Panc1 (cell line): ENCODE data around the gene HSD17B14. TPM values are rescaled to one million over a fixed set of nuclear protein-coding genes. Genes with fewer than 3 reads are reported as not detected.
"Not testable (repeated sequence)": the region's sequence is repeated elsewhere in the genome, so short reads cannot be mapped to it uniquely, and the experiment has no call there.

Source experiments
- ATAC-seq: fragments of 200-7000 bp; cut with Tn5 transposase; 2 replicates; pipeline ENCODE4 v1.9.1; 2020; ENCODE audit warnings: mild to moderate bottlenecking, moderate library complexity
- BruUV-seq: library from RNA; stranded (reverse); fragments of 400-500 nt; replicated peaks from 2 replicates; lab custom pipeline; 2021; lab: Mats Ljungman, UMichigan
- CTCF ChIA-PET: fragments of 300-600 bp; sonication (Branson Sonifier 250); formaldehyde crosslinking; loops from one replicate; lab custom pipeline; 2022; ENCODE audit warnings: antibody characterized with exemption; lab: Charles Lee
- POLR2A ChIA-PET: fragments of 300-600 bp; sonication (Branson Sonifier 250); formaldehyde crosslinking; loops from one replicate; lab custom pipeline; 2022; ENCODE audit warnings: antibody characterized with exemption; lab: Charles Lee
- DNase-seq: peaks from one replicate; pipeline ENCODE4 v3.0.0-alpha.2; 2010; ENCODE audit warnings: low read depth, low spot score
- H3K27ac ChIP-seq: 2 replicates; pipeline ENCODE4 v1.5.1; 2011; ENCODE audit warnings: mild to moderate bottlenecking, low read length, inconsistent platforms
- H3K27me3 ChIP-seq: fragments of 200-500 bp; sonication (Bioruptor generic); 2 replicates; pipeline ENCODE4 v1.6.0; 2014; ENCODE audit warnings: low read length, inconsistent platforms; ENCODE audit not compliant: control insufficient read depth, insufficient read depth
- H3K36me3 ChIP-seq: fragments of 200-500 bp; sonication (Bioruptor generic); 2 replicates; pipeline ENCODE4 v1.5.1; 2014; ENCODE audit warnings: inconsistent platforms, mild to moderate bottlenecking, low read length, moderate library complexity; ENCODE audit not compliant: control insufficient read depth, insufficient read depth
- H3K4me1 ChIP-seq: 2 replicates; pipeline ENCODE4 v1.5.1; 2011; ENCODE audit warnings: inconsistent platforms, mild to moderate bottlenecking, low read length, moderate library complexity; ENCODE audit not compliant: control insufficient read depth, insufficient read depth
- H3K4me3 ChIP-seq, 2 experiments: 2 replicates each; pipeline ENCODE4 v1.5.1; 2011 to 2012; ENCODE audit warnings: low read depth in 2 of 2, low read length in 2 of 2, mild to moderate bottlenecking in 2 of 2, inconsistent platforms in 1 of 2, moderate library complexity in 1 of 2
- H3K9me3 ChIP-seq: fragments of 200-500 bp; sonication (Bioruptor generic); 2 replicates; pipeline ENCODE4 v1.5.1; 2014; ENCODE audit warnings: low read depth, mild to moderate bottlenecking, inconsistent platforms, low read length, moderate library complexity; ENCODE audit not compliant: control insufficient read depth, insufficient read depth
- POLR2AphosphoS5 ChIP-seq: IDR thresholded peaks from 2 replicates; pipeline ENCODE4 v1.6.1; 2012; ENCODE audit warnings: mild to moderate bottlenecking, low read depth, low read length, moderate library complexity
- REST ChIP-seq, 2 experiments: IDR thresholded peaks; 2 replicates each; pipeline ENCODE4 v1.6.1; 2011 to 2012; ENCODE audit warnings: low read depth in 2 of 2, control low read depth in 1 of 2, low read length in 1 of 2, mild to moderate bottlenecking in 1 of 2, moderate library complexity in 1 of 2; ENCODE audit not compliant: insufficient read depth in 1 of 2
- SIN3A ChIP-seq: IDR thresholded peaks from 2 replicates; pipeline ENCODE4 v1.6.1; 2012; ENCODE audit warnings: low read depth, mild to moderate bottlenecking, low read length, moderate library complexity, borderline replicate concordance; ENCODE audit not compliant: insufficient read depth
- TCF7L2 ChIP-seq: IDR thresholded peaks from 2 replicates; pipeline ENCODE4 v1.6.1; 2011; ENCODE audit warnings: mild to moderate bottlenecking, low read depth, low read length, inconsistent platforms
- in situ Hi-C: cut with HindIII; loops from 2 replicates; pipeline ENCODE4 v1.10.0; 2016; ENCODE audit warnings: low sequenced_read_pairs, low pct_unique_long_range_greater_than_20kb
- intact Hi-C: fragments of 100-400 bp; cut with micrococcal nuclease; formaldehyde crosslinking; loops from one replicate; pipeline ENCODE4 v1.10.0; 2022; ENCODE audit not compliant: unreplicated experiment
- total RNA-seq: library from RNA; stranded (reverse); gene quantifications from one replicate; pipeline ENCODE4 v1.2.1, GENCODE V29; 2021; ENCODE audit not compliant: unreplicated experiment
- TF ChIP-seq, protein P1 (sequence below): fragments of 450-650 bp; IDR thresholded peaks from 2 replicates; pipeline ENCODE4 v1.5.1; 2017; ENCODE audit warnings: mild to moderate bottlenecking

HSD17B14 gene
- total RNA-seq, 1 experiment from 2014 or later, result 20.8 TPM

- intact Hi-C loops, result no loop called here
- DNase-seq (no peak), ATAC-seq (peak; percentile 85)
- H3K9me3 ChIP-seq, result no peaks in the 10 kb centered on the region
- CTCF ChIA-PET, result no interaction called here
- POLR2A ChIA-PET, result no interaction called here
- no peaks in the 10 kb centered on the region for H3K36me3 ChIP-seq
- H3K27me3 ChIP-seq, result no peaks in the 10 kb centered on the region
- in situ Hi-C loops, result no loop called here
- no TSS peak for BruUV-seq
- peaks cover 5% of the 10 kb centered on the region for H3K4me1 ChIP-seq
- H3K27ac ChIP-seq, result no peak overlapping the region
- no peak for TF ChIP-seq POLR2AphosphoS5
- no peak for TF ChIP-seq SIN3A
- no peak for TF ChIP-seq REST (IDR thresholded peaks at IDR 0.05; ENCODE audit: insufficient read depth in 1 of 2, low read depth in 2 of 2, low read length in 1 of 2)
- TF ChIP-seq, protein P1, sequence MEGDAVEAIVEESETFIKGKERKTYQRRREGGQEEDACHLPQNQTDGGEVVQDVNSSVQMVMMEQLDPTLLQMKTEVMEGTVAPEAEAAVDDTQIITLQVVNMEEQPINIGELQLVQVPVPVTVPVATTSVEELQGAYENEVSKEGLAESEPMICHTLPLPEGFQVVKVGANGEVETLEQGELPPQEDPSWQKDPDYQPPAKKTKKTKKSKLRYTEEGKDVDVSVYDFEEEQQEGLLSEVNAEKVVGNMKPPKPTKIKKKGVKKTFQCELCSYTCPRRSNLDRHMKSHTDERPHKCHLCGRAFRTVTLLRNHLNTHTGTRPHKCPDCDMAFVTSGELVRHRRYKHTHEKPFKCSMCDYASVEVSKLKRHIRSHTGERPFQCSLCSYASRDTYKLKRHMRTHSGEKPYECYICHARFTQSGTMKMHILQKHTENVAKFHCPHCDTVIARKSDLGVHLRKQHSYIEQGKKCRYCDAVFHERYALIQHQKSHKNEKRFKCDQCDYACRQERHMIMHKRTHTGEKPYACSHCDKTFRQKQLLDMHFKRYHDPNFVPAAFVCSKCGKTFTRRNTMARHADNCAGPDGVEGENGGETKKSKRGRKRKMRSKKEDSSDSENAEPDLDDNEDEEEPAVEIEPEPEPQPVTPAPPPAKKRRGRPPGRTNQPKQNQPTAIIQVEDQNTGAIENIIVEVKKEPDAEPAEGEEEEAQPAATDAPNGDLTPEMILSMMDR, result no peak
- no peak for TF ChIP-seq TCF7L2
- H3K4me3 ChIP-seq, result no peak overlapping the region
These were observed 45.7 kb upstream of the HSD17B14 start for GRCh38 chr19:48881741-48882657.

DNA sequence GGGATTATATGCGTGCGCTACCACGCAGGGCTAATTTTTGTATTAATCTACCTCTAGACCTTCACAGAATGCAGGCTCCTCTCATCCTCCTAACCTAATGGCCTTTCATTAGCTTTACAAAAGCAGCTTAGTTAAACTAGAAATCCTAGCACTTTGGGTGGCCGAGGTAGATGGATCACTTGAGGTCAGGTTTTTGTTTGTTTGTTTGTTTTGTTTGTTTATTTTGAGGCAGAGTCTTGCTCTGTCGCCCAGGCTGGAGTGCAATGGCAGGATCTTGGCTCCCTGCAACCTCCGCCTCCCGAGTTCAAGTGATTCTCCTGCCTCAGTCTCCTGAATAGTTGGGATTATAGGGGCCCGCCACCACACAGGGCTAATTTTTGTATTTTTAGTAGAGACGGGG, 43.4 kb upstream of the HSD17B14 start:
- BruUV-seq, intact Hi-C loops, H3K4me3 ChIP-seq, CTCF ChIA-PET, in situ Hi-C loops, H3K27me3 ChIP-seq, H3K9me3 ChIP-seq, DNase-seq, POLR2A ChIA-PET, H3K4me1 ChIP-seq, ATAC-seq, H3K36me3 ChIP-seq, H3K27ac ChIP-seq: not testable (repeated sequence)

DNA sequence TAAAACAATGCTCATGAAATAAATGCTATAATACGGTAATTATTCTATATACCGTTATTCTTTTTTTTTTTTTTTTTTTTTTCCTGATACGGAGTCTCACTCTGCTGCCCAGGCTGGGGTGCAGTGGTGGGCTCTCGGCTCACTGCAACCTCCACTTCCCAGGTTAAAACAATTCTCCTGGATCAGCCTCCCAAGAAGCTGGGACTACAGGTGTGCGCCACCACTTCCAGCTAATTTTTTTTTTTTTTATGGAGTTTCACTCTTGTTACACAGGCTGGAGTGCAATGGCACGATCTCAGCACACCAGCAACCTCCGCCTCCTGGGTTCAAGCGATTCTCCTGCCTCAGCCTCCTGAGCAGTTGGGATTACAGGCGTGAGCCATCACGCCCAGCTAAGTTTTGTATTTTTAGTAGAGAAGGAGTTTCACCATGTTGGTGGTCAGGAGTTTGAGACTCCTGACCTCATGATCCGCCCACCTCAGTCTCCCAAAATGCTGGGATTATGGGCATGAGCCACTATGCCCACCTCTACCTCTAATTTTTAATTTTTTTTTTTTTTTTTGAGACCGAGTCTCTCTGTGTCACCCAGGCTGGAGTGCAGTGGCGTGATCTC, 42.8 kb upstream of the HSD17B14 start:
- peaks cover 10% of the 10 kb centered on the region for H3K4me1 ChIP-seq
- no peaks in the 10 kb centered on the region for H3K27me3 ChIP-seq
- H3K9me3 ChIP-seq, result no peaks in the 10 kb centered on the region
- ChIA-PET CTCF (no interaction called here), POLR2A (no interaction called here)
- no peak for DNase-seq
- BruUV-seq, result no TSS peak
- H3K4me3 ChIP-seq, result no peak overlapping the region
- TF ChIP-seq SIN3A, result no peak
- no peak for TF ChIP-seq TCF7L2
- no peak for TF ChIP-seq POLR2AphosphoS5
- TF ChIP-seq, protein P1, result no peak
- no peak for TF ChIP-seq REST (IDR thresholded peaks at IDR 0.05; ENCODE audit: insufficient read depth in 1 of 2, low read depth in 2 of 2, low read length in 1 of 2)
- no peak overlapping the region for H3K27ac ChIP-seq
- ATAC-seq, result no peak
- H3K36me3 ChIP-seq, result no peaks in the 10 kb centered on the region
- in situ Hi-C loops, result no loop called here
- intact Hi-C loops, result no loop called here
